GM19324 (cell line): ENCODE data around the gene ATP6V0A4.
"Not testable (repeated sequence)": the region's sequence is repeated elsewhere in the genome, so short reads cannot be mapped to it uniquely, and the experiment has no call there.

Experiments used
- ATAC-seq: cut with Tn5 transposase; IDR thresholded peaks from one replicate; pipeline ENCODE4 v1.9.1; 2021; ENCODE audit warnings: mild to moderate bottlenecking, moderate library complexity; ENCODE audit not compliant: unreplicated experiment, low FRiP score

The ATP6V0A4 gene

DNA sequence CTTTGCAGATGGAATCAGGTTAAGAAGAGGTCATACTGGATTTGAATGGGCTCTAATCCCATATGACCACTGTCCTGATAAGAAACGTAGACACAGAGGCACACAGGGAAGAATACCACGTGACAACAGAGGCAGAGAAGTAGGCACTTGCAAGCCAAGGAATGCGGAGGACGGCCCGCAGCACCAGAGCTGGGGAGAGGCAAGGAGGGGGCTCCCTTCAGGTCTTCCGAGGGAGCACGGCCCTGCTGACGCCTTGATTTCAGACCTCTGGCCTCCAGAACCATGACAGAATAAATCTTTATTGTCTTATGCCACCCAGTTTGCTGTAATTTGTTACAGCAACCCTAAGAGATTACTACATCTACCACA is 44.9 kb downstream of the ATP6V0A4 start:
- ATAC-seq: no peak

DNA sequence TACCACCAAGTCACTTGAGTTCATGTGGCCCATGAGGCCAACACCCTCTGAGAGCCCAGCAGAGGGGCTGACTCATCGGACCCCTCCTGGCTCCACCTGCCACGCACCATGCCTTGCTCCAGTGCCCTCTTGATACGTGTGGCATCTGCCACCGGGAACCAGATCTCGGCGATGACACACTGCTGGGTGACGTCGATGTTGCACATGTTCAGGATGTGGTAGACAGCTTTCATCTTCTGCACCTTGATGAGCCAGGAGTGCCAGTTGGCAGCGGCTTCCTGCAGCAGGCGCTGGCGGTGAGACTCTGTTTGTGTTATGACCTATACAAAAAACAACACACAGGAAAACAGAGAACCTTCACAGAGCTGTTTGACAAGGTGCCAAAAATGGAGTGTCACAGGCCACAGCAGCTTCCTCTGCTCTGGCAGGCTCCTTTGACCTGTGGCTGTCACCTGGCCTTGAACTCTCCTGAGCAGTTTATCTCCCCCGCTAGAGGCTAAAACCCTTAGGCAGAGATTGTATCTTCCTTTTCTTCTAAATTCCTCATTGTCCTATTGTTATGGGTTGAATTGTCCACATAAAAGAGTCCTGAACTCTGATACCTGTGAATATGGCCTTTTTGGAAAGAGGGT is 45.4 kb downstream of the ATP6V0A4 start:
- ATAC-seq: peak; percentile 84

DNA sequence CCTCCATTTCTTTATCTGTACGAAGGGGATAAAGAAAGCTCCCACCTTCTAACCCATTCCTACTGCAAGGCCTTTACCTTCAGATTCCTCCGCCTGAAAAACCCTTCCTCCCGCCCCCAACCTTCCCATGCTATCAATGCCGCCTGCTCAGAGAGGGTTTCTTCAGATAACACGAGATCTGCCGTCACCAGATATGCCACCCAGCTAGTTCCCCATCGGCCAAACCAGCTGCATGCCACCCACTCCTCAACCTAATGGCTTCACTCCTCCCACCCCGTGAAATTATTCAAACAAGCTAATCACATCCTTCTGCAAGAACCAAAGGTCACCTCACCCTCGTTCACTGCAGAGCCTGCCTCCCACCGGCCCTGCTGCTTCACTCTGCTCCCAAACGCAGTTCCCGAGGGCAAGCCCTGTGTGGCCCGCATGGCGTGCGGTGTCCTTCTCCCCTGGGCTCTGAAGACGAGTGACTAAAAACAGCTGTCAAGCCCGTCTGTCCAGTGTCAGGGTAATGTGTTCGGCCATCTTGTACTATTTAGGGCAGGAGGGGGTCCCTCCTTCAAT is 47.0 kb downstream of the ATP6V0A4 start:
- ATAC-seq: no peak

DNA sequence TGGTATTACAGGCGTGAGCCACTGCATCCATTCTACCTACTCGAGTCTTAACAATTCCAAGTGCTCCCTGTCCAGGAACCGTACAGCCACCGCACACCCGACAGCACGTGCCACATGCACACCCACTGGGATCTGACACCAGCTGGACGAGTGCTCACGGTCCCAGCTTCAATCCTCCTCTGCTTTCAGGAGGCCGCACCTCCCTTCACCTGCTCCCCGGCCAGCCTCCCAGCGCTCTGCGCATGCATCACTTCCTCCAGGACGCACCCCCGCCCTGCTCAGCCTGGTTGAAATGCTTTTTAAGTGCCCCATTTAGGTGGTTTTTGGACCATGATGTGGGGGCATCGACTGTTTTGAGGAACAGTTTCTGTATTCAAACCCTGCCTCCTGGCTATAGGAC is 47.5 kb downstream of the ATP6V0A4 start:
- no peak for ATAC-seq

DNA sequence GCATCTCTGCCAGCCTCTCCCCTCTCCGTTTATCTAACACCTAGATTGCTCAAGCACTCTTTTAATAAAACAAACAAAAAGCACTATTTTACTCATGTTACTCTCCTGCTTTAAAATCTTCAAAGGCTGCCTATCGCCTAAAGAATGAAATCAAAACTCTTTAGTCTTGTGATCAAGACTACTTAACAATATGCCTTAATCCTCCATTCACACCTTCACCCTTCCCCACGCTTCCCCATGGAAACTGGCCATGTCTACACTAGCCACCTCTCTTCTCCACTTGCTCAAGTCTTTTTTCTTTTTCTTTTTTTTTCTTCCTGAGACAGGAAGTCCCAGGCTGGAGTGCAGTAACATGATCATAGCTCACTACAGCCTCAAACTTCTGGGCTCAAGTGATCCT is 48.0 kb downstream of the ATP6V0A4 start:
- no peak for ATAC-seq

DNA sequence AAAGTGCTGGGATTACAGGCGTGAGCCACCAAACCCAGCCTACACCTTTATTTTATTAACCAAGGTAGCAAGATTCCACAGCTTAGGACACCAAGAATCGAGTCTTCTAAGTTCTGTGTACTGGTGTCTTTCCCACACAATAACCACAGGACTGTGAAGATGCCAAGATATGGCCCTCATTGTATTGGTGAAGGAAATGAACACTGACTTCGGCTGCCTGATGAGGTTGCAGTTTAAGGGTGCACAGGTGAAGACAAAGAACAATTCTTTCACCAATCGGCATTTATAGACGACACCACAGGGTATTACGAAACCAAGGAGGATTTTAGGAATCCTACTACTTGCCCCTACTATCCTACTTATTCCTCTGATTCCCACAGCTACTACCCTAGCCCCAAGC is 49.3 kb downstream of the ATP6V0A4 start:
- no peak for ATAC-seq

DNA sequence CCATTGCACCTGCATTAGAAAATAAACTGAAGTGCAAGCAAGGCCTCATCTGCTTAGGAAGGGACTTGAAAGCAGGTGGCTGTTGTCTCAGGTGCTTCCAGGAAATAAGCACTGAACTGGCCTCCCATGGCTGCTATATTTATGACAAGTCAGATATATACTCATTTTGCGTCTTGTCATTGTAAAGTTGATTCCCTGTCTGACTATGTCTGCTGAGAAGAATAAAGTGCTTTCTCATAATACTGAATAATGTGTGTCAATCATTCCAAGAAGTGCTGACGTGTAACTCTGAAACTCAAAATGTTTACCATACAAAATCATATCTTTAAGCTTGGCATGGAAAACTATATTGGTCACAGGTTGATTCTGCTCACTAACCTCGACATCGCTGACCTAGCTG is 51.9 kb downstream of the ATP6V0A4 start:
- no peak for ATAC-seq

DNA sequence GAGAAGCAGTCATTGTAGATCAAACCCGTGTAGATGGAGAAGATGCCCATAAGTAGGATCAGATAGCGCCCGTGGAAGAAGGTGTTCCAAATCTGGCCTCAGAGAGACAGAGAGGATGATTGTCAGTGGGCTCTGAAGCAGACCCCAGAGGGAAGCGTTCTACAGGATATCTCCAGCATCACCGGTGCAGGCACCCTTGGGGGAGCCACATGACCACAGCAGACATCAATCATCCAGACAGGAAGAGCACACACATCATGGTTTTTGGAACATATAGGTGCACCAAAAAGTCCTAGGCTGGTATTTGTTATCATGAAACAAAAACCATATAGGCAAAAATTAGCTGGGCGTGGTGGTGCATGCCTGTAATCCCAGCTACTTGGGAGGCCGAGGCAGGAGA is 52.8 kb downstream of the ATP6V0A4 start:
- ATAC-seq: no peak

DNA sequence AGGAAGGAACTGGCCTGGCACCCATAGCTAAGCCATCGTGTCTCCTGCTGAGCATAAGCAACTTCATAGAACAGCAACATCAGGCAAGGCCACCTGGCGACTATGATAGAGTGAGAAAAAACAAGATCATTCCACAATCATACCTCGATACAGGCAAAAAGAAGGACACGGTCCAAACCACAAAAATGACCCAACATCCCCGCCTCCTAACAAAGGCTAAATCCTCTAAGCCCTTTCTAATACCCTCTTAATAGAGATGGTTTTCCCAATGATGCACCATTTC is 56.6 kb downstream of the ATP6V0A4 start:
- no peak for ATAC-seq

DNA sequence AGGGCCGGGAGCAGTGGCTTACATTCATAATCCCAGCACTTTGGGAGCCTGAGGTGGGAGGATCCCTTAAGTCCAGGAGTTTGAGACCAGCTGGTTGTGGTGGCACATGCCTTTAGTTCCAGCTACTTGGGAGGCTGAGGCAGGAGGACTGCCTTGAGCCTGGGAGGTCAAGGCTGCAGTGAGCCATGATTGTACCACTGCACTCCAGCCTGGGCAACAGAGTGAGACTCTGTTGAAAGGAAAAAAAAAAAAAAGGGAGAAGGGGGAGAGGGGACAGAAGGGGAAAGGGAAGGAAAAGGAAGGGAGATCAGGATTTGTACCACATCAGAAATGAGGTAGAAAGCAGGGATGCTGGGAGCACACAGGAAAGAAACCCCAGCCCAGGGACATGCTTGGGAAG is 58.1 kb downstream of the ATP6V0A4 start:
- ATAC-seq: no peak

DNA sequence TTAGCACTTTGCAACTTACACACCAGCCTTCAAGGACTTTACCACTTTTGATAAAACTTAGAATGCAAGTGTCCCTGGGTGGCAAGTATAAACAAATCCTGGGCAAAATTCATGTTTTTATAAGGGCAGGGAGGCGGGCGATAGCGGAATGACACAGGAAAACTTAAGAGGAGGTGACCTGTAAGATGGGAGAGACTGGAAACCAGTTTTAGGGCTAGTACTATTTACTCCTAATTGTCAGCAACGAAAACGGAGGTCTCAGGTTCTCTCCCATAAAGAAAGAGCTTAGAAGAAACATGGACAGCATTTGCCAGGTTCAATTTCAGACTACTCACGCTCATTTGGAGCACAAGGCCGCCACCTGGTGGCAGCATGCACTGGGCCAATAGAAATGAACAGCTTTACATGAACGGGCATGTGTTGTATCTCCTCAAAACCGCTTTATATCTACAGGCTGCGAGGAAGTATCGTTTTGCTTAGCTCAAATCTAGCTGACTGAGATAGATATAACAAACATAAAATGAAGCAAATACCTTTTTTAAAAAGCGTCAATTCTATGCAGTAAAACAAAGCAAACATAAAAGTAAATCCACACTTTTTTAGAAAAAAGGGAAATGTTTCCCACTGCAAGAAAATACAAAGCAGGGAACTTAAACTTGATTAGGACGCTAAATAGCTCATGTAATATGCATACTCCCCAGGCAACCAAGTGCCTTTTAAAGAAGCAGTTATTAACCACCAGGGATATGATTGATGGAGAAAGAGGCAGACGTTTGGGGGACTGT is 59.3 kb downstream of the ATP6V0A4 start:
- peak; percentile 73 for ATAC-seq

DNA sequence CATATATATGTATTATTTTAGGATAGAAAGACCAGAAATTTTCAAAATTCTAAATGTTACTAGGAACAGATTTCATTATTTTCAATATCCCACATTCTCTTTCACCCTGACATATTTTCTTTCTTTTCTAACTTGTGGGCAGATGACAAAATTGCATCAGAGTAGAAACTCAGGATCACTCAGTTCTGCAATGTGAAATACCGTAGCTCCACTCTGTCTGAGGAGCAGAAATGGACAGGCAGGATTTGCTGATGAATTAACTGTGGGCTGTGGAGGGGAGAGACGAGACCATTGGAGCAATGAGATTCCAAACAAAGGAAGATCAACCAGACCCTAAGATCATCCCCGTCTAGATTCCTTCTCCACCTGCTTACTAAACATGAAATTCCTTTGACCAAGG is 59.9 kb downstream of the ATP6V0A4 start:
- ATAC-seq: no peak

DNA sequence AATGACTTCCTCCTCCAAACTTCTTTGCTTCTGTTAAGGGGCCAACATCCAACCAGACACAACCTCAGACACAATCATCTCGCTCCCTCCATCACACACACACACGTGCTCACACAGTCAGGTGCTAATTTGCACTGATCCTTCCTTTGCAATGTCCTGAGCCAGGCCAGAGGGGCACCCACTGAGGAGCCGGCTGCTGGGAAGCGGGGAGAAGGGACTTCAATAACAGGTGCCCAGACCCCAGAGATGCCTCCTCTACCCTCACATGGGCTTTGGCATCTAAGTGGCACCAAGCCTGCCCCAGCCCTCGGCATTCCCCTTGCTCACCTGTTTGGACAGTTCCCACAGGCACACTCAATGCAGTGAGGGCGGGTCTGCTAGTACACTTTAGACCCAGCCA is 62.6 kb downstream of the ATP6V0A4 start:
- no peak for ATAC-seq

DNA sequence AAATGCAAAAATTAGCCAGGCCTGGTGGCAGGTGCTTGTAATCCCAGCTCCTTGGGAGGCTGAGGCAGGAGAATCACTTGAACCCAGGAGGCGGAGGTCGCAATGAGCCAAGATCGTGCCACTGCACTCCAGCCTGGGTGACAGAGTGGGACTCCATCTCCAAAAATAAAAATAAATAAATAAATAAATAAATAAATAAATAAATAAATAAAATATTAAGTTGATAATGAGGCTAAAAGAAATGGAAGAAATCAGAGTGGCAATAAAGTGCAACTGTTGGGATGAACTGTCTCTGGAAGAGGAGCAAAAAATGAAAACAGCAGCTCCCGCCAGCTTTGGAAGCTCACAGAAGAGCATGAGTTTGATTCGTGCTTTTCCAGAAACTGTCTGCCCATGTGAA is 66.3 kb downstream of the ATP6V0A4 start:
- not testable (repeated sequence) for ATAC-seq

DNA sequence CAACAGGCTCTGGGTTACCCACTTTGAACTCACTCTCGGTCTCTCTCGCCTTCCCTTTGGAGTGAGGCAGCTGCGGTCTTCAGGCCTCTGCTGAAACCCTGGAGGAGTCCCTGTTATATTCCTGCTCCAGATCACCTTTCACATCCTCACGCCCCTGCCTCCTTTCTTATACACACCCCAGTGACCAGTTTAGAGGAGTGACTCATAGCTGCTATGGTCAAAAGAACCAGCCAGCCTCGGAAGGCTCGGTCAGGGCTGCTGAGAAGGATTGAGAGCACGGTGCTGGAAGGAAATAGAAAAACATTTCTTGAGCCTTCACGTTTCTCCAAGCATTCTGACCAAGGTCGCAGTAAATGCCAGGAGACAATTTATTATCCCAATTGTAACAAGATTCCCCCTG is 68.6 kb downstream of the ATP6V0A4 start:
- no peak for ATAC-seq

DNA sequence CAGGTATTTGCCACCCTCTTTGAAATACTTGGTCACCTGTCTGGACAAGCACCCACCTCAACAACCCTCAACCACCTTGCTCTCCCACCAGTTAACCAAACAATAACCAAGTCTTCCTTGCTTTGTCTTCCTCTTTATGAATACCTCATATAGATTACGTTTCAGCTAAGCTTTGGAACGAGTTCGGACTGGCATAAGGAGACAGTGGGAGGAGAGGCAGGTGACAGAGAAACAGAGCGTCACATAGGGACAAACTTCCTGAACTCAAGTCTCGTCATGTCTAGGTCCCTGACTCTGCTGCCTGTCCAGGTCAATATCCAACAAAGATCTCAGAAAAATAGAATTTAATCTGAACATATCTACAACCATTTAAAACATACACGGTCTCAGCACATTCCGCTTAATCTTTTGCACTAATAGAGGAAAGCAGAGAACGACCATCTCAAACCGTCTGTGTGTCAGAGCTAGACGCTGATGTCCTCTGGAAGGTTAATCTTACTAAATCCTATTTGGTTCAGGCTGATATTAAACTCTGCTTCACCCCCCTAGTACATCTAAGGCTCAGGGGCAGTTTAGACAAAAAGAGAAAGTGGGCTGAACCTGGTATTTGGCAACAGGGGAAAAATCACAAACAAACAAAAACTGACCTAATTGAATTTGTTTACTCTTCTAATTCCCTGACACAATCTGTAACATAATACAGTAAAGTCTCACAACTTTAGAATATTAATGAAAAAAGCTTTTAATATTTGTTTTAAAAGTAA is 70.5 kb downstream of the ATP6V0A4 start:
- ATAC-seq: no peak

DNA sequence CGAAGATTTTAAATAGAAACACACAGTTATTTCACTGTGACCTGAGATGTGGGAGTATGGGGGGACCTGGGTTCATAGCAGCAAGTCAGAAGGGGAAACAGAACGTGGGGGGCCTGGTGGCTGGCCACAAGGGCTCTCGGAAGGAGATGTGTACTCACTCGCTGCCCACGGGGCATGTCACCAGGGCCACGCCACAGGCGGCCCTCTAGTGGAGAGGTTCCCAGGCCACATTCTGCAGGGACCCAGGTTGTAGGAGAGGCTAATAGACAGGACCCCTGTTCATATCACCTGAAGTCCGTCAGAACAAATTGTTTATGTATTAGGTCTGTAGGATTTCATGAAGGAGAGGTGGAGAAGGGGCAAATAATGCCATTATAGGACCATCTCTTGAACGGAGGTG is 71.7 kb downstream of the ATP6V0A4 start:
- no peak for ATAC-seq

DNA sequence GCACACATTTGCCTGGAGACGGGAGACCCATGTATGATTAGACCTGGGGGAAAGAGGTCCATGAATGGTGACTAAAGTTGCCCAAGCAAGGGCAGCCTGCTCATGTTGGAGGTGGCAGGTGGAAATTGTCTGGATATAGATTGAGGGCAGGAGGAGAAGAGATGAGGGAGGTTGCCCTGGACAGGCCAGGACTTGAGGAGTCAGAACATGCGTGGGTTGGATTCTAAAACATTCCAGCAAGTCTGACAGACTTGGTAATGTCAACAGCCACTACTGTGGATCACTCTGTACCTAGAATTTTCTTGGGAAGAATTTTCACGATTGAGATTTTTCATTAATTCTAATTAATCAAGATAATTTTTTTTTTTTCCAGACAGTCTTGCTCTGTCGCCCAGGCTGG is 77.7 kb downstream of the ATP6V0A4 start:
- no peak for ATAC-seq

DNA sequence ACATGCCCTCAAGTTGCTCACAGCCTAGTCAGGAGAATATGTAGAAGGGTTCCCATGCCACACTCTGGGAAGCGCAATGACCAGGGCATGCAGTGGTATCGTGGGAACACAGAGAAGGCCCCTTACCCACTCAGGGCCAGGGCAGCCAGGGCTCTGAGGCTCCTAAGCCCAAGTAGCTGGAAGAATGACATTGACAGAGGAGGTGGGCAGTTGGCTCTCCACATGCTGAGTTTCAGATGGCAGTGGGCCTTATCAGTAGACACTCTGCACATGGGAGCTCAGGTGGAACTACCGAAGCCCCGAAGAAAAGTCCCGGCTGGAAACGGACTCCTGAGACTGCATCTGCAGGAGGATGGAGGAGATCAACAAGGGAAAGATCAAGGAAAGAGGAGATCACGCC is 81.1 kb downstream of the ATP6V0A4 start:
- no peak for ATAC-seq

DNA sequence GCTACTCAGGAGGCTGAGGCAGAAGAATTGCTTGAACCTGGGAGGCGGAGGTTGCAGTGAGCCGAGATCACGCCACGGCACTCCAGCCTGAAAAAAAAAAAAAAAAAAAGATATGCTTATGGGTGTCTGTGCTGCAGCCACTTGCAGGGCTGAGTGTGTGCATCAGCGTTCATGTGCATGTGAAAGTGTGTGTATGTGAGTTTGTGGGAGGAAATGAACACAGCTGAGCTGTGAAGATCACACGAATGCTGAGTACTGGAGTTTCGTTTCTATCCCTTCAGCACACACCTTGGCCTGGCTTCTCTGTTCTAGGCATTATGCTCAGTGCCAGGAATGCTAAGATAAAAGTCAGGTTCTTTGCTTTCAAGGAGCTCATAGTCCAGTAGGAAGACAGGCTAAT is 84.8 kb downstream of the ATP6V0A4 start:
- ATAC-seq: no peak

DNA sequence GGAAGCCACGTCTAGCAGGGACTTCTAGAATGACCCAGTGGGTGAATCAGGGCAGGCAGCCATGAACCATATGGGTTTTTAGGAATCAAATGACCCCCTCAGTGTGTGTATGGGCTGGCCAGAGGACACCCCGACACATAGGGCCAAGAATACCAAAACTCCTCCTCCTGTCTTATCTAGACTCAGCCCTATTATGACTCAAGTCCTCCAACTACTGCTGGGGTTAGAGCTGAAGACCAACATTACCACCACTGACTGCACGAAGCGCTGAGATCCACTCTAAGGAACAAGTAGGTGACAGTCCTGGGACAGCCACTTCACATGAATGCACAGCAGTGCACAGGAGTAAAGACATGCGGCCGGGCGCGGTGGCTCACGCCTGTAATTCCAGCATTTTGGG is 85.3 kb downstream of the ATP6V0A4 start:
- ATAC-seq: no peak
